ENCODE results near the gene SZRD1. TPM values are rescaled to one million over a fixed set of nuclear protein-coding genes. Genes with fewer than 3 reads are reported as not detected.

The SZRD1 gene
- total RNA-seq, 1 experiment from 2014 or later: 114 TPM

DNA sequence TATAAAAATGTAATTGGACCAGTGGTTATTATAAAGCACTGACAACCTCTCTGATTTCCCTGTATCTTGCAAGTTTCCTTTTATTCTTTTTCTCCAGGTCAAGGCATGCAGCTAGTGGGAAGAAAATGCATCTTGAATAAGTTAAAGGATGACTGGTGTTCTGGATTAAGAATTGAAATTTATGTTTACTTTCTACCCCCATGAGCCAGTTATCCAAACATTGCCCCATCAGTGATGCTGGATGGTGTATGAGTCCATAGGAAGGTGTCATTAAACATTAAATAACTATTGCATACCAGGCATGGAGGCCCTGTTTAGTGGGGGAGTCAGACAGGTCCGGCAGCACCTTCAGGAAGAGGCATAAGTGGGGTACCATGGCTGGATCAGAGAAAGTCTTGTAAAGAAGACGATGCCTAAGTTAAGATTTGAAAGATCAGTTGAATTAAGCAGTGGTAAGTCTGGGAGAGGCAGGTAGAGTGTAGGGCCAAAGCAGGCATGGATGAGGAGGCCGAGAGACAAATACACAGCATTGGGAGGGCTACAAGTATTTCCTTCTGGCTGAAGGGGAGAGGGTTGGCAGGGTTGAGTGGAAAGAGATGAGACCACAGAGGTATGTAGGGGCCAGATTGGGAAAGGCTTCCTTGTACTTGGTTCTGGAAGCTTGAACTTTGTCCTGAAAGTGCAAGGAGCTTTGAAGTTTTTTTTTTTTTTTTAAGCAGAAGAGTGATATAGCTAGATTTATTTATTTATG, 5.7 kb downstream of the SZRD1 start:
- no peak overlapping the region for H2AFZ ChIP-seq
- no peak overlapping the region for H3K4me2 ChIP-seq
- H4K20me1 ChIP-seq (ENCODE audit: insufficient read depth): peaks cover 65% of the 10 kb centered on the region
- H3K79me2 ChIP-seq (ENCODE audit: low read depth): peaks cover 98% of the 10 kb centered on the region
- POLR2A ChIA-PET (ENCODE audit: unreplicated experiment): no interaction called here
- no peak overlapping the region for H3K27ac ChIP-seq
- H3F3A ChIP-seq (ENCODE audit: insufficient read depth, low read depth): no peaks in the 10 kb centered on the region; the same call in 1 of the 2 replicates
- no peak overlapping the region for H3K4me3 ChIP-seq
- no peak for TF ChIP-seq EZH2 (IDR thresholded peaks at IDR 0.05; ENCODE audit: low read depth)
- TF ChIP-seq, protein P1, sequence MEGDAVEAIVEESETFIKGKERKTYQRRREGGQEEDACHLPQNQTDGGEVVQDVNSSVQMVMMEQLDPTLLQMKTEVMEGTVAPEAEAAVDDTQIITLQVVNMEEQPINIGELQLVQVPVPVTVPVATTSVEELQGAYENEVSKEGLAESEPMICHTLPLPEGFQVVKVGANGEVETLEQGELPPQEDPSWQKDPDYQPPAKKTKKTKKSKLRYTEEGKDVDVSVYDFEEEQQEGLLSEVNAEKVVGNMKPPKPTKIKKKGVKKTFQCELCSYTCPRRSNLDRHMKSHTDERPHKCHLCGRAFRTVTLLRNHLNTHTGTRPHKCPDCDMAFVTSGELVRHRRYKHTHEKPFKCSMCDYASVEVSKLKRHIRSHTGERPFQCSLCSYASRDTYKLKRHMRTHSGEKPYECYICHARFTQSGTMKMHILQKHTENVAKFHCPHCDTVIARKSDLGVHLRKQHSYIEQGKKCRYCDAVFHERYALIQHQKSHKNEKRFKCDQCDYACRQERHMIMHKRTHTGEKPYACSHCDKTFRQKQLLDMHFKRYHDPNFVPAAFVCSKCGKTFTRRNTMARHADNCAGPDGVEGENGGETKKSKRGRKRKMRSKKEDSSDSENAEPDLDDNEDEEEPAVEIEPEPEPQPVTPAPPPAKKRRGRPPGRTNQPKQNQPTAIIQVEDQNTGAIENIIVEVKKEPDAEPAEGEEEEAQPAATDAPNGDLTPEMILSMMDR (conservative IDR thresholded peaks at IDR 0.05): no peak
- no TSS peak for BruUV-seq (replicated peaks)
- no peaks in the 10 kb centered on the region for H3K9me2 ChIP-seq (ENCODE audit: insufficient read depth)
- H3K36me3 ChIP-seq (ENCODE audit: low read depth): no peaks in the 10 kb centered on the region
- intact Hi-C loops (cut with micrococcal nuclease; ENCODE audit: unreplicated experiment): no loop called here
- no peak for DNase-seq
- H3K27me3 ChIP-seq (ENCODE audit: insufficient read depth, low read depth): no peaks in the 10 kb centered on the region
- CTCF ChIA-PET: no interaction called here
- H3K4me1 ChIP-seq (replicated peaks; ENCODE audit: insufficient read depth): 0 out of 2 replicates have a peak, but pooled peaks cover 4% of the 10 kb centered on the region
- no peaks in the 10 kb centered on the region for H3K9me3 ChIP-seq (ENCODE audit: insufficient read depth, low read depth)

DNA sequence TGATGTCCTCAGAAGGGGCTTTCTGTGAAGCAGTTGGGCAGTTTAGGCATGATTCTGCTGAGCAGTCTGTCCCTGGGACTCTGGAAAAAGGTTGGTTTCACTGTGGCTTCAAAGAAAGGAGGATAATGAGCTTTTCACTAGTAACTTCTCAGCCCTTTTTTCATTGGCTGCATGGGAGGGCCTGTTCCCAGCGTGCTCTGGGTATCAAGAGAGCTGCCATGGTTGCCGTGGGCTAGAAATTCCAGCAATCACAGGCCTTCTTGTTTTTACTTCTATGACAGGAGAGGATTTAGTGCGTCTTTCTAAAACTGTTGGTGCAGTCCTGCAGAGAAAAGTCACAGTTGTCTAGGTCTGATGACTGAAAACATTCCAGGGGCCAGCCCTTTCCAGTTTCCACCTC, 7.2 kb downstream of the SZRD1 start:
- no peak overlapping the region for H3K4me2 ChIP-seq
- no peak overlapping the region for H2AFZ ChIP-seq
- intact Hi-C loops (cut with micrococcal nuclease; ENCODE audit: unreplicated experiment): no loop called here
- no peaks in the 10 kb centered on the region for H3K27me3 ChIP-seq (ENCODE audit: insufficient read depth, low read depth)
- DNase-seq: no peak
- no peaks in the 10 kb centered on the region; the same call in 1 of the 2 replicates for H3F3A ChIP-seq (ENCODE audit: insufficient read depth, low read depth)
- H3K79me2 ChIP-seq (ENCODE audit: low read depth): peaks cover 98% of the 10 kb centered on the region
- TF ChIP-seq, protein P1 (conservative IDR thresholded peaks at IDR 0.05): no peak
- TF ChIP-seq EZH2 (IDR thresholded peaks at IDR 0.05; ENCODE audit: low read depth): no peak
- BruUV-seq (replicated peaks): no TSS peak
- no peaks in the 10 kb centered on the region for H3K9me2 ChIP-seq (ENCODE audit: insufficient read depth)
- no peak overlapping the region for H3K4me3 ChIP-seq
- H3K36me3 ChIP-seq (ENCODE audit: low read depth): no peaks in the 10 kb centered on the region
- no peaks in the 10 kb centered on the region for H3K9me3 ChIP-seq (ENCODE audit: insufficient read depth, low read depth)
- no peaks in the 10 kb centered on the region for H3K4me1 ChIP-seq (replicated peaks; ENCODE audit: insufficient read depth)
- H4K20me1 ChIP-seq (ENCODE audit: insufficient read depth): peaks cover 63% of the 10 kb centered on the region
- no peak overlapping the region for H3K27ac ChIP-seq
- ChIA-PET POLR2A (ENCODE audit: unreplicated experiment) (no interaction called here), CTCF (no interaction called here)

DNA sequence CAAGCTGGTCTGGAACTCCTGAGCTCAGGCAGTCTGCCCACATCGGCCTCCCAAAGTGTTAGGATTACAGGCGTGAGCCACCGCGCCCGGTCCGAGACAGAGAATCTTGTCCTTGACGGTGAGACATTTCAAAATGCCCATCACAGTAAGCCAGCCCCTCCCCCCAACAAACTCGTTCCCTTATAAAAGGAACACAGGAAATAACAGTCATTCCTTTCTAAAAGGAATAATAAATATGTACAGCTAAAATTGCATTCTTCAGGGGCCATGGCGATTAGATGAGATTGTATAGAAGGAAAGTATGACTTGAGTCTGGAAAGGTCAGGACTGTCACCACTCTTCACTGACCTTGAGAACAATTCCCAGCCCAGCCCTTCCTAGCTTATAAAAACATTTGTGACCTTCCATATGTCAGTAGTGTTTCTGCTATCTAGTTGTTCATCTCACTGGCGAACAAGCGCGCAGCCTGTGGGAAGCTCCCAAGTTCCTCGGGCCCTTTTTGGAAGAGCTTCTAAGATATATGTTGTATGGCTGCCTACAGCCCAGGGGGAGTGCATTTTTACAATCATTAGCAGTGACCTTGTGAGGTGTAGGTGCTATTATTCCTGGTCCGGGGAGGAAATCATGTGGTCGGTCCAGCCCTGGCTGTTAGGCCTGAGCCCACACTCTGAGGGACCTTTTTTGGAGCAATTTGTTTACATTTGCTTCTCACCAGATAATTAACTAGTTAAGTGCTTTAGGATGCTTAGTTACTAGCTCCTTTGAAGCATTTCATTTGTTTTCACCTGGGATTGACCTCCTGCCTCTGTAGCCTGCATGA, 8.7 kb downstream of the SZRD1 start:
- Histone ChIP-seq H3K4me3 (no peak overlapping the region), H3F3A (ENCODE audit: insufficient read depth, low read depth) (no peaks in the 10 kb centered on the region; the same call in 1 of the 2 replicates), H3K79me2 (ENCODE audit: low read depth) (peaks cover 97% of the 10 kb centered on the region), H3K9me3 (ENCODE audit: insufficient read depth, low read depth) (no peaks in the 10 kb centered on the region), H3K27me3 (ENCODE audit: insufficient read depth, low read depth) (no peaks in the 10 kb centered on the region), H3K9me2 (ENCODE audit: insufficient read depth) (no peaks in the 10 kb centered on the region), H4K20me1 (ENCODE audit: insufficient read depth) (peaks cover 61% of the 10 kb centered on the region), H3K4me1 (replicated peaks; ENCODE audit: insufficient read depth) (no peaks in the 10 kb centered on the region), H3K4me2 (no peak overlapping the region), H2AFZ (no peak overlapping the region), H3K27ac (no peak overlapping the region), H3K36me3 (ENCODE audit: low read depth) (no peaks in the 10 kb centered on the region)
- BruUV-seq (replicated peaks): no TSS peak
- ChIA-PET POLR2A (ENCODE audit: unreplicated experiment) (interaction anchor here (0.6 kb wide), 1 partner anchor 323 kb away, joined by 5 read pairs; no protein-coding TSS in a partner anchor), CTCF (interaction anchor here (0.5 to 0.7 kb wide), 2 partner anchors 13 to 110 kb away, joined by 3 to 11 read pairs; no protein-coding TSS in a partner anchor)
- no peak for DNase-seq
- TF ChIP-seq, protein P1 (conservative IDR thresholded peaks at IDR 0.05): no peak
- TF ChIP-seq EZH2 (IDR thresholded peaks at IDR 0.05; ENCODE audit: low read depth): no peak
- intact Hi-C loops (cut with micrococcal nuclease; ENCODE audit: unreplicated experiment): no loop called here
